HG02943 (cell line): ENCODE results near the gene MAP3K9.

Experiments used
- ATAC-seq: cut with Tn5 transposase; IDR thresholded peaks from one replicate; pipeline ENCODE4 v1.9.1; 2021; ENCODE audit warnings: mild to moderate bottlenecking, low read depth, moderate library complexity; ENCODE audit not compliant: unreplicated experiment

Gene MAP3K9

DNA sequence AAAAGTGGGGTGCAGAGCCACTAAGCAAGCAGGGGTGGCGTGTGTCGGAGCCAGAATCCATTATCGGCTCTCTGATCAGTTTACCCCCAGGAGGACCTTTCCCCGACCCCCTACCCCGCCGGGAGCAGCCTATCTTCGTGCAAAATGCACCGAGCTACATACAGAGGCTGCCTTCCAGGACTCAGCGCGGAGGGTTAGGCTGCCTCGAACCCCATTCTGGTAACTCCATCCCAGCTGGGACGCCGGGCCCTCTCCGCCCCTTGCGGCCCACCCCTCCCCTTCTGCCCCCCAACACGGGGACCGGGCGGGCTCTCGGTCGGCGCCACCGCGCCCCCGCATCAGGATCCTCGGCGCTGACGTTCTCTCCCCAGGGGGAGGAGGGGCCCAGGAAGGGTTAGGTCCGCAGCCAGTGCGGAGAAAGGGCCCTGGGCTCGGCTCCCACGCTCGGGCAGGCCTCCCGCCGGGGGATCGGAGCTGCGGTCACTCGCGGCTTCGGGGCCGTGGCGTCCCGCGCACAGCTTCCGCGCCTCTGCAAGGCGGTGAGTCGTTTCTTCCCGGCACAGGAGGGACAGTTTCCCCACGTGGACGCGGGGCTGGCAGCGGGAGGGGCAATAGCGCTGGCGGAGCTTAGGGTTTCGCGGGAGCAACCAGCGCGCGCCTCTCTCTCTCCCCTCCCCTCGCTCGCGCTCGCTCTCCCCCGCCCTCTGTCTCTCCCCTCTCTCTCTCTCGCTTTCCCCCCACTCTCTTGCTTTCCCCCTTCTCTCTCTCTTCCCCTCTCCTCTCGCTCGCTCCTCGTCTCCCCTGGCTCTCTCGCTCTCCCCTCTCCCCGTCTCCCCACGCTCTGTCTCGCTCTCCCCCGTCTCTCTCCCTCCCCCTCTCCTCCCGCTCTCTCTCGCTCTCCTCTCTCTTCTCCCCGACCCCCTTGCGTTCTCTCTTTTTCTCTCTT is 12.5 kb upstream of the MAP3K9 start:
- ATAC-seq, result no peak

DNA sequence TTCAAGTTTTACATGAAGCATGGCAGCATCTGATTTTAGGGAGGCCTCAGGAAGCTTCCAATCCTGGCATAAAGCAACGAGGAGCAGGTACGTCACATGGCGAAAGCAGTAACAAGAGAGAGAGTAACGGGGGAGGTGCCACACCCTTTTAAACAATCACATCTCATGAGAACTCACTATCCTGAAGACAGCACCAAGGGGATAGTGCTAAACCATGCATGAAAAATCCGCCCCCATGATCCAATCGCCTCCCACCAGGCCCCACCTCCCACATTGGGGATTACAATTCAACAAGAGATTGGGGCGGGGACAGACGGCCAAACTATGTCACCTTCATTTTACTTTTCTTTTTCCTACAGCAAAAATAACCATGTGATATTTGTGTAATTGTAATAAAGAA is 7.2 kb upstream of the MAP3K9 start:
- ATAC-seq, result no peak

DNA sequence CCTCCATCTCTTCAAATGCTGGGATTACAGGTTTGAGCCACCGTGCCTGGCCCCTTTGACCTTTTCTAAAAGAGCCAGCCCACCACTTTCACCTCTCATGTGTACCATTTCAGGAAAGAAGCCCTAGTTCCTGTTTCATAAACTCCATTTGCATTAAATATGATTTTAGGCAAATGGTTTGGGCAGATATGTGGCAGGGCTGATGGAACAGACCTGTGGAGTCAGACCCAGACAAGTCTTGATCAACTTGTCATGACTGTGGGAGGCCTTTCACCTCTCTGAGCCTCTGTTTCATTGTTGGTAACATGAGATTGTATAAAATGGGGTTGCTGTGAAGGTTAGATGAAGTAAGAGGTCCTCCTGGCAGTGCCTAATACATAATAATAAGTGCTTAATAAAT is 5.2 kb upstream of the MAP3K9 start:
- ATAC-seq, result no peak

DNA sequence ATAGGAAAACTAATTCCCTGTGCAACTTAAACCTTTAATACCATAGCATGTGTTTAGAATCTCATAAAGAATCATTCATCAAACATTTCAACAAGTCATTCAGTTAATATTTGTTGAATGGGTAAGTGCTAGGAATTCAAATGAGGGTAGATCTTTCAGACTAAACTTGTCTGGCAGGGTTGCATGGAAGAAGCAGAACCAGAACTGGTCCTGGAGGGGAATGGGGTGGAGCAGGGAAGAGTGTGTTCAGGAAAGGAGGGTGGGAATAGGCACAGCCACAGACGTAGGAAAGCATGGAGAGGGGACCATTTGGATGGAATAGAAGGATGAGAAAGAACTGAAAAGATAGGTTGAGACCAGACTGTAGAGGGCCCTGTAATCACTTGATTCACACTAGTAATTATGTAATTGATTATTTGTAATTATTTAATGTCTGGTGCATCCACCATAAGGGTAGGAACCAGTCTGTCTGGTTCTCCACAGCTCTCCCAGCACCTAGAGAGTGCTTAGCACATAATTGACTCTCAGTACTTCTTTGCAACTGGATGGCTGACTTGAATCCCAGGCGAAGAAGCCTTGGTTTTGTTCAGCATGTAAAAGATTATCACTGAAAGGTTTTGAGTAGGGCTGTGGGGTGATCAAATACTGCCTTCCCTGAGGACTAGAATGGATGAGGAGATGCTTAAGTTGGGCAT is 3.0 kb upstream of the MAP3K9 start:
- ATAC-seq, result no peak

DNA sequence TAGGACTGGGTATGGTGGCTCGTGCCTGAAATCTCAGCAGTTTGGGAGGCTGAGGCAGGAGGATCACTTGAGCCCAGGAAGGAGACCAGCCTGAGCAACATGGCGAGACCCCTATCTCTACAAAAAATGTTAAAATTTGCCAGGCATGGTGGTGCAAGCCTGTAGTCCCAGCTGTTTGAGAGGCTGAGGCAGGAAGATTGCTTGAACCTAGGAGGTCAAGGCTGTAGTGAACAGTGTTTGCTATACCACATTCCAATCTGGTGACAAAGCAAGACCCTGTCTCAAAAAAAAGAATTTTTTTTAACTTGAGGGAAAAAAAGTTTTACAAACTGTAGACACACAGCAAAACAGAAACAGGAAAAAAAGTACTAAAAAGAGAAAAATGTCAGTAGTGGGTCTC is 2.3 kb upstream of the MAP3K9 start:
- ATAC-seq, result no peak

DNA sequence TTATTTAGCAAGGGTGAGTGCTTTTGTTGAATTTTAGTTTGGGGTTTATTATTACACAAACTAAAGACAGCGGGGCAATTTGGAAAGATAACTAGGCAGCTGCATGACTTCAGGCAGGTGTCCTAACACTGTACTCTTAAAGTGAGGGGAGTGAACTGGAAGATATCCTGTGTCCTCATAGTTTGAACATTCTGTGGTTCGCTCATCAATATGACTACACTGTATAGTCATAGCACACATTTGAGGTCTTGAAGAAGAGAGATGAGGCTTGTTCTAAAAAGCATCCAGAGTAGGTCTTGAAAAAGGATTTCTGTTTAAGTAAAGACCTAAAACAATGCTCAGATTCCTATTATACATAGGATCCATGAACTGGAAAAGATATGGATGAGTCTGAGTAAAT is 1.7 kb upstream of the MAP3K9 start:
- no peak for ATAC-seq

DNA sequence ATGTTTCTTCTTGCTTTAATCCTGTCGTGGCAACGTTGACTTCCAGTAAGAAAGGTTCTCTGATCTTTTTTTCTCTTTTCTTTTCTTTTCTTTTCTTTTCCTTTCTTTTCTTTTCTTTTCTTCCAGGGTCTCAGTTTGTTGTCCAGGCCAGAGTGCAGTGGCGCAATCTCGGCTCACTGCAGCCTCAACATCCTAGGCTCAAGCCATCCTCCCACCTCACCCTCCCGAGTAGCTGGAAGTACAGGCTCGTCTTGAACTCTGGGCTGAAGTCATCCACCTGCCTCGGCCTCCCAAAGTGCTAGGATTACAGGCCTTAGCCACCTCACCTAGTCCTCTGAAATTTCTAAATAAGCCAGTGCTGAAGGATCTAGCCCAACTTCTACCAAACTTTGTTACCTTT is 1.3 kb upstream of the MAP3K9 start:
- no peak for ATAC-seq

DNA sequence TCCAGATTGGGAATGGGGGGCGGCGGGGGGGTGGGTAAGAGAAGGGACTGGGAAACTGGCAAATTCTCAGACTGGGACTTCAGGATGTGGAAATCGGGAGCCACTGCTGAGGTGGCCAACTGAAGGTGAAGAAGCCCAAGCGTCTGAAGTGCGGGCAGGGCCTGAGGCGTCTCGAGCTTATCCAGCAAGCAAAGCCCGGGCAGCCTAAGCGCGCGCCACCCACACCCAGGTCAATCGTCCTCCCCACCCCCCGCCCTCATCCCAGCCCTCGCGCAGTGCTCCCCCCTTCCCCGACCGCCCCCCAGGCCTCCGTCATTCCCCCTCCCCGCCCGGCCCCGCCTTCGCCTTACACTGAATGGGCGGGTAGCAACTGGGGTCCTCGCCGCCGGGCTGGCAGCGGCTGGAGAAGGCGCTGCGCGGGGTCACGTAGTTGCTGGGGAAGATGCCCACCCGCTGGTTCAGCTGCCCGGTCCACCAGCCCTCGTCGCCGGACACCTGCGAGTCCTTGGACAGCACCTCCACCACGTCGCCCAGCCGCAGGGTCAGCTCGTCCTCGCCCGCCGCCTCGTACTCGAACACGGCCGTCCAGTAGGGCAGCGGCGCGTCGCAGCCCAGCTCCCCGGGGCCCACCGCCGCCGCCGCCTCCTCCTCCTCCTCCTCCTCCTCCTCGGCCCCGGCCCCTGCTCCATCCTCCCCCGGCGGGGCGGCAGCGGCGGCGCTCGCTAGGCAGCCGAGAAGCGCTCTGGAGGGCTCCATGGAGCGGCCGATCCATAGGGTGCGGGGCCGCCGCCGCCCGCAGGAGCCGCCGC is 693 bp downstream of the MAP3K9 start:
- ATAC-seq, result peak; percentile 8

DNA sequence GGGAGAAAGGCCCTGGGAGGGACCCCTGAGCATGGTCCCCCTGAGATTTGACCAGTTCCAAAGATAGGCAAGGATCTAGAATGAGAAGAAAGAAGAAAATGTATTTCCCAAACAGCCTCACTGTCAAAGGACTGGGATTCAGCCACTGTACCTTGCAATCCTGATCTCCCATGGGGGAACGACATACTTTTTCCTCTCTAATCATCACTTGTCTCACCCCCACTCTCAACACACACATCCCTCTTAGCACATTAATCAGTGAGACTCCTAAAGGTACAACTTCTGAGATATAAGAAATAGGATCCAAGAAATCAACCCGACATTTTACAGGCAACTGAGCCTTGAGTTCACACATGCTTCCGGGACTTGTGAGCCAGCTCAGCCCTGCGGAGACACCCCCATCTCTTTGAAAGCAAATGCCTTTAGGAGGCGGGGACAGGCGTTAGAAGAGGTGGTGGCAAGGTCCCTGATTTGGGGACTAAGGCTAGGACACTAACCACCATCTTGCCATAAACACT is 1.4 kb downstream of the MAP3K9 start:
- ATAC-seq, result no peak

DNA sequence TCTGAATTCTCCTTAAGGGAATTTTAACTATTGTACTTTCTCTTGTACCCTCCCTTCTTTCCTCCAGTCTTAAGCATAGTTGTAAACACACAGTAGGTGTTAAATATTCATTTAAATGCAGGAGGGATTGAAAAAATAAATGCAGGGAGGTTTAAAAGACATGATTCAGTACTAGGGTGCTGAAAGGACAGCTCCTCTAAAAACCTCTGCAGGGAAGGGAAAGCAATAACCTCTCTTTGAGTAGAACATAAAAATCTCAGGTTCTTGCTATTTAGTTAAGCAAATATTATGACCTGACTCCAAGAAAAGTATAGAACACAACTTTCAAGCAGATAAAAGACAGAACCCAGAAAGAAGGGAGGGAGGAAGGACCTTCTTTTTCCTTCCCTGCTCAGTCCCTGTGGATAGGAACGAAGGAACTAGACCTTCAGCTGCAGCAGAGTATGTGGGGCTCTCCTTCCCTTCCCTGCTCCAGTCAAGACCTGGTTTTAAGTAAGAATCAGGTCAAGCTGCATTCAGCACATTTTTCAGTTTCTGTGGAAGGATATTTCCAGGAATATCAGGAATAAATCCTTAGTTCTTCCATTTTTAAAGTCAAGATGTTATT is 4.7 kb downstream of the MAP3K9 start:
- no peak for ATAC-seq

DNA sequence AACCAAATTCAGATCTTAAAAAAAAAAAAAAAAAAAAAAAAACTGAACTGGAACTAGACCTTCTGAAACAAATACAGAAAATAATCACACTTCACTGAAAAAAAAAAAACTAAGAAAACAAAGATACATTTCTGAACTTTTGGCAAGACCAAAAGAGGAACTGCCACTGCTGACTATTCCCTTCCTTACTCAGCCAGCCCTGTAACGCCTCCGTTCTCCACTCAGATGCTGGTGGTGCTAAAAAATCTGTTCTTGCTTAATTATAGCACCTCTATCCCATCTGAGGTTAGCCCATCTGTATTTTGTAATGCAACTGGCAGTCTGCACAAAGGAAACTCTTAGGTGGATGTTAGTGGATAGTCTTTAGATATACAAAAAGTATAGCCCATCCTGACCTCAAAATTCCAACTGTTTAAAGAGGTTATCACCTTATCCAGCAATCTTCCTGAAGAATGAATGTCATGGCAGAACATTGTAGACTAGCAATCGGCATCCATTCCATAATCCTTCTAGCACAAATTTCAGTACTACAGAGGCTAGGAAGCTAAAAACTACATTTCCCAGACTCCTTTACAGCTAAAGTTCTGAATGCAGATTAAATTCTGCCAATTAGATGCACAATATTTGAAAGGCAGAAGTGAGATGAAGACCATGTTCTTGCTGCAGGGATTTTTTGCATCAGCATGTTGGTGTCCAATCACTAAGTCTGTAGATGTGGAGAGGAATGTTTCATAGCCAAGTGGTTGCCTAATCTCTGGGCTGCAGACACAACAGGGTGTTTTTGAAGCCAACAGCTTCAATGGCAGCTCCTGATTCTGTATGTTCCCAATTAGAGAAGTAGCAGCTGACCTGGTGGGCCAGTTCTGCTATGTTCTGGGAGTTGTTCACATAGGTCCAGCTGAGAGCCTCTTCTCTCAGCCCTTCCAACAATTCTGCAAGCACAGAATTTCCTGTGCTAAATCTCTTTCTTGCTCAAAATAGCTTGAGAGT is 5.7 kb downstream of the MAP3K9 start:
- ATAC-seq, result no peak

DNA sequence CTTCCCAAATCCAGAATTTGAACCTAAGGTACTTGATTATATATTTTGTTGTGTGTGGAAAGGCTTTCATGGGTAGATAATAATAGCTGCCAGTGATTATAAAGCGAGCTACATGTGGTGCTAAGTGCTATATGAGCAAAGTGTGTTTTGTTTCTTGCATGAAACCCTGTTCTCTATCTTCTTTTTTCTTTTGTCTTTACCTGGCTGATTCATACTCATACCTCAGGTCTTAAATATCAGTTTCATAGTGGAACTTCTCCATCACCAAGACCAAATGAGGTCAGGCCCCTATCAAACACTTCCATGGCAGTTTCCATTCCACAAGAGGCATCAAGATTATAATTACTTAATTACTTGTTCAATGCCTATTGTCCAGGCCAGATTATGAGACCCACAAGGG is 6.9 kb downstream of the MAP3K9 start:
- ATAC-seq, result no peak

DNA sequence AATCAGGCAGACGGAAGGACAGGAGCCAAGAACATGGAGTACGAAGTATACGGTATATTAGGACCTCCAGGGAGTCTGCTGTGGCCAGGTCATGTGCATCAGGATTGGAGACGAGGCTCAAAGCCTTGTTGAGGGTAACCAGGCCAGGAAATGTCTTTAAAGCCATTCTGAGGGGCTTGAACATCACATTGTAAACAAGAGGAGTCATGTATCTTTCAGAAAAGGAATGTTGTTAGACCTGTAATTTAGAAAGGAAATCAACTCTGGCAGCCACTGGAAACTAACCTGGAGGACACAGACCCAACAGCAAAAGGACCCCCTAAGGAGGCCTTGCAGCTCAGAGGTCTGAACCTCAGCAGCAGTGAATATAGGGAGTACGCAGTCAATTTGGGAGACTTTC is 7.5 kb downstream of the MAP3K9 start:
- no peak for ATAC-seq

DNA sequence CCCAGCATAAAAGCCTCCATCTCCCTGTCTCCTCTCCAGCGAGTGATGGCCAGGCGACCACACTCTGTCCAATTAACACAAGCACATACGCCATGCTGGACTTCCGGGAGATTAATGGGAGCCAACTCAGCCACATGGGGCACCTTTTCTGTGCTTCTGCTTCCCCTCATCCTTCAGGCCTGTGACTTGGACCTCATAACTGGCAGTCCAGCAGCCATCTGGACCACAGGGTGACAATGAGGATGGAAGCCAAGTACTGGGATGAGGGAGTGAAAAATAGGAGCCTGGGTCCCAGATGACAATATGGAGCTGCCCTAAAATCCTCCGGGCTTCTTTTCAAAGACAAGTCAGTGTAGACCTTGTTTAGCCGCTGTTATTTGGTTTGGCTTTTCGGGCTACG is 12.8 kb downstream of the MAP3K9 start:
- no peak for ATAC-seq

DNA sequence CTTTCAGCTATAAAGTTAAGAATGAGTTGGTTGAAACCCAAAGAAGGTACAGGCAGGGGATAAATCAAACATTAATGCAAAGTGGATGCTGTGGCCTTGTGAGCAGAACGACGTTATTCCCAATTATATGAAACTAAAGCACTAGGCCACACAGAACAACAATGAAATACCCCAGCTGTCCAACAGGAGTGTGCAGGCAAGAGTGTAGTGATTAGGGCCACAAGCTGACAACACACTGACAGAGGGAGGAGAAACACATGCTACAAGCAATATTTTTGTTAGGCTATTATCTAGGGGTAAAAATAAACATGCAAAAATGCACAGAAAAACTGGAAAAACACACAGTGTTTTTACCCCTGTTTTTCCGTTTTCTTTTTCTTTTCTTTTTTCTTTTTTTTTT is 15.0 kb downstream of the MAP3K9 start:
- no peak for ATAC-seq

DNA sequence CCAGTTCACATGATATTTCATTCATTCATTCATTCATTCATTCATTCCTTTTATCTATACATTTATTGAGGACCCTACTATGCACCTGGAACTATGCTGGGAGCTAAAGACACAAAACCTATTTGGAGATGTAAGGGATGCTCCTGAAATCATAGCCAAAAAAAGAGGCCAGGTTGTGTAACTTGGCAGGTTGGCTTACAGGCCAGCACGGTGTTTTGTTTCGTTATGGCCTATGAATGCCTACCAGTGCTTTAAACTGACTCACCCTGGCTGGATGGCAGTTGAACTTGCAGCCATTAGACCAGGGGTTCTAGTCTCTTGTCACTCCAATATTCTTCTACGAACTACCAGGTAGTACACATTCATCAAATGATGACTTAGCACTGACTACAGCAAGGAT is 15.7 kb downstream of the MAP3K9 start:
- no peak for ATAC-seq

DNA sequence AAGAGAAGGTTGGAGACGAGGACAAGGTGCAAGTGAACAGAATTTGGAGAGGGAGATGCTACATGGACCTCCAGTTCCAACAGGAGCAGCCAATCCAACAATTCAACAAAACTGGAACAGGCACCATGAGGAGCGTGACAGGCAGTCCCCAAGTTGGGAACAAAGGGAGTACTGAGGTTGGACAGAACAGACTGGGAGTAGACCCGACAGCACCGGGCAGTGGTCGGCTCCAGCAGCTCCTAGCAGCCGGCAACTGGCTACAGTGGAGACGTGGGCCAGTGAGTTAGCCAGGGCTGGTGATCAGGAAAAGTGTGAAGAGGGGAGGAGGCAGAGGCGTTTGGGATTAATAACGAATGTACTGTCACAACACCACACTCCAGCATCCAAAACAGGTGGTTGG is 16.4 kb downstream of the MAP3K9 start:
- ATAC-seq, result no peak

DNA sequence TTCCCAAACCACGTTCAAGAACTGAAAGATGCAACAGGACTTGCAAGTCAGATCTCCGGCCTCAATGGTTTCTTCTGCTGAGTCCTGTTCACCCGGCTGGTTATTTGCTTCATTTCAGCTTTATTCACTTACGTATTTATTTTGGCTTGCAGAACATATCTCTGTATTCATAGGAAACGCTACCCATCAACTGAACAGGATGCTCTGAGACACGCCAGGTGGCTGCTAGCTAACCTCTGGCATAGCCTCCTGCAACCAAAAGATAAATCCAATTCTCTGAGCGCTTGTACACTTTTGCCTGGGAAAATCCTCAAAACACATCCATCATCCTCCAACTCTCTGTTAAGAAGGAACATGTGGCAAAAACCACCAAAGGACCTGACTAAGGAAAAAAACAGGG is 17.3 kb downstream of the MAP3K9 start:
- ATAC-seq, result no peak

DNA sequence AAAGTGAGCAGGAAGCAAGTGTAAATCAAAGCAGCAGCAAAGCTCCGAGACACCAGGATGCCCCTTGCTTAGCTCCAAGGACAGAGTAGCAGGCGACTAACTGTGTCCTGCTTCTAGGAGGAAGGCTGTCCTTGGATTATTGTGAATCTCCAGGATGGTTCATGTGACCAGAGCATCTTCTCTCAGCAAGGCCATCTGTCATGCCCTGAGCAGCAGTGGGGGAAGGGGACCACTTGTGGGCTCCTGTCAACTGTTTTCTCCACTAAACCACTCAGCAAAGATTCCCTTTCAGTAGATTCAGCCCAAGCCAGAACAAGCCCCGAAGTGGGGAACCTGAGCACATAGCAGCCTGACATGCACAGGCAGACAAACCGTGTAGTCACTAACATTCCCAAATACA is 19.4 kb downstream of the MAP3K9 start:
- no peak for ATAC-seq
